Mucosa of descending colon (tissue), 3 donors: ENCODE results near the gene SLCO4C1. TPM values are rescaled to one million over a fixed set of nuclear protein-coding genes. Genes with fewer than 3 reads are reported as not detected.

Experiments
- ATAC-seq: fragments of 200-7000 bp; cut with Tn5 transposase; one replicate; pipeline ENCODE4 v1.9.1; 2020; ENCODE audit warnings: mild to moderate bottlenecking, moderate library complexity
- DNase-seq, 3 donors: peaks; one replicate each; pipeline ENCODE4 v3.0.0-alpha.2; 2020
- H3K36me3 ChIP-seq: fragments of 200-600 bp; one replicate; pipeline ENCODE4 v1.8.0; 2021; ENCODE audit warnings: low read depth, mild to moderate bottlenecking
- H3K4me1 ChIP-seq: fragments of 200-600 bp; one replicate; pipeline ENCODE4 v1.8.0; 2021; ENCODE audit warnings: low read depth, mild to moderate bottlenecking
- H3K4me3 ChIP-seq: fragments of 200-600 bp; one replicate; pipeline ENCODE4 v1.8.0; 2021; ENCODE audit warnings: mild to moderate bottlenecking
- H3K9me3 ChIP-seq: fragments of 200-600 bp; one replicate; pipeline ENCODE4 v1.8.0; 2021; ENCODE audit warnings: mild to moderate bottlenecking
- intact Hi-C, 2 donors: fragments of 100-400 bp; cut with DNase I in 1 of 2; cut with micrococcal nuclease in 1 of 2; formaldehyde crosslinking; loops; one replicate each; pipeline versions ENCODE4 v1.11.0 to v1.11.1; 2022; cut with DNase I, micrococcal nuclease
- total RNA-seq, 3 donors: library from RNA; stranded (reverse); fragmentation: NEBNext Ultra II Directional in 2 of 3; extraction: Animal tissue kit (Norgen Biotek cat#: 25700) in 2 of 3; gene quantifications; one replicate each; pipeline versions ENCODE4 v1.2.1 to v1.2.4, GENCODE V29; 2021 to 2023
- TF ChIP-seq, protein P1 (sequence below): fragments of 200-600 bp; IDR thresholded peaks from one replicate; pipeline ENCODE4 v1.8.0; 2022; ENCODE audit warnings: antibody characterized with exemption, mild to moderate bottlenecking
- donor health status: DM: no; HTN: no; CAD: no; lungs with moderate emphysema.
- donor health status: DM: no; HTN: no; CAD: no.
- donor health status: DM: no; HTN: yes; CAD: no.

Gene SLCO4C1
- total RNA-seq, 3 donors from 2014 or later = 2.5 to 3.6 (median 2.6) TPM

DNA sequence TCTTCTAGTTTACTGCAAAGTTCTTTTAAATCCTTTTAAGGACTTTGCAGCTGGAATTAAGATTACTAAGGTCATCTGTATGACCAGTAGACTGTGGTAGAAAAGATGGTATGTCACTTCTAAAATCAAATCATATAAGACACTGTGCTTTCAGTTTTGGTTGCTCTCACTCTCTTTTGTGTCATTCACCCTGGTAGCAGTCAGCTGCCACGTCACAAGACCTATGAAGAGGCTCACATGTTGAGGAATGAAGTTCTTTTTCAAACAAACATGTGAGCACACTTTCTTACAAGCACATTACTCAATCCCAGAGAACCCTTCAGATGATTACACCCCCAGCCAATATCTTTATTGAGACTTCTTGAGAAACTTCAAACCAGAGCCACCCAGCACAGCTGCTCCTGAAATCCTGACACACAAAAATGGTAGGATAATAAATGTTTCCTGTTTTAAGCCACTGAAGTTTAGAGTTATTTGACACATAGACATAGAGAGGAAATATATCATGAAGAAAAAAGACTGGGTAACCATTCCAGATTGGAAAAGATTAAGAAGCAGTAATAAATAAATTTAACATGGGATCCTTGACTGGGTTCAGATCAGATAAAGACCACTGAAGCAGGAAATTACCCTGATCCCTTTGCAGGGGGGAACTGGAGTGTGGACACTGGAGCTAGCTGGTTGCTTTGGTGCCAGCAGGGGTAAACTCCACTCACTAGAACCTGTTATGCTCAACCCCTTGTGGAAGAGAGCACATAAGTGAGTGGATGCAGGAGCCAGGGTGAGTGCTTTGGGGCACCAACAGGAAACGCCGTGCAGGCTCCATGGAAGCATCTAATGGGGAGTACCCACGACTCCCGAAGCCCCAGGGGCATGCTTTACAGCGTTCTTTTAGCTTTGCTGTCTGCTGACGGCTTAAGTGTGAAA, 64.1 kb downstream of the SLCO4C1 start:
- TF ChIP-seq, protein P1, sequence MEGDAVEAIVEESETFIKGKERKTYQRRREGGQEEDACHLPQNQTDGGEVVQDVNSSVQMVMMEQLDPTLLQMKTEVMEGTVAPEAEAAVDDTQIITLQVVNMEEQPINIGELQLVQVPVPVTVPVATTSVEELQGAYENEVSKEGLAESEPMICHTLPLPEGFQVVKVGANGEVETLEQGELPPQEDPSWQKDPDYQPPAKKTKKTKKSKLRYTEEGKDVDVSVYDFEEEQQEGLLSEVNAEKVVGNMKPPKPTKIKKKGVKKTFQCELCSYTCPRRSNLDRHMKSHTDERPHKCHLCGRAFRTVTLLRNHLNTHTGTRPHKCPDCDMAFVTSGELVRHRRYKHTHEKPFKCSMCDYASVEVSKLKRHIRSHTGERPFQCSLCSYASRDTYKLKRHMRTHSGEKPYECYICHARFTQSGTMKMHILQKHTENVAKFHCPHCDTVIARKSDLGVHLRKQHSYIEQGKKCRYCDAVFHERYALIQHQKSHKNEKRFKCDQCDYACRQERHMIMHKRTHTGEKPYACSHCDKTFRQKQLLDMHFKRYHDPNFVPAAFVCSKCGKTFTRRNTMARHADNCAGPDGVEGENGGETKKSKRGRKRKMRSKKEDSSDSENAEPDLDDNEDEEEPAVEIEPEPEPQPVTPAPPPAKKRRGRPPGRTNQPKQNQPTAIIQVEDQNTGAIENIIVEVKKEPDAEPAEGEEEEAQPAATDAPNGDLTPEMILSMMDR = no peak
- H3K4me3 ChIP-seq = no peak overlapping the region
- DNase-seq = no peak
- H3K36me3 ChIP-seq = no peaks in the 10 kb centered on the region
- no peak for ATAC-seq
- intact Hi-C loops = no loop called here
- H3K9me3 ChIP-seq = no peaks in the 10 kb centered on the region
- H3K4me1 ChIP-seq = no peaks in the 10 kb centered on the region

DNA sequence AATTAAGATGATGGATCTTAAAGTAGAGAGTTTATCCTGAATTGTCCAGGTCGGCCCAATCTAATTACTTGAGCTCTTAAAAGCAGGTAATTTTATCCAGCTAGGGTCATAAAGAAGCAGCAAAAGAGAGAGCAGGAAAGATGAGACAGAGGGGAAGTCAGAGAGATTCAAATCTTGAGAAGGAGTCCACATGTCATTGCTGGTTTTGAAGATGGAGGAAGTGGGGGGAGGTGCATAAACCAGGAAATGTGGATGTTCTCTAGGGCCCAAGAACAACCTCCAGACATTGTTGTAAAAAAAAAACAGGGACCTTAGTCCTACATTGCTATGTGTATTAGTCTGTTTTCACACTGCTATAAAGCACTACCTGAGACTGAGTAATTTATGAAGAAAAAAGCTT, 66.4 kb downstream of the SLCO4C1 start:
- ATAC-seq (peak; percentile 41), DNase-seq (no peak)
- TF ChIP-seq, protein P1 = no peak
- intact Hi-C loops = loop anchor here in 1 of 2 donors (10.0 kb wide), 1 partner anchor 285 kb away; no protein-coding TSS in a partner anchor
- H3K36me3 ChIP-seq = no peaks in the 10 kb centered on the region
- no peak overlapping the region for H3K4me3 ChIP-seq
- H3K4me1 ChIP-seq = no peaks in the 10 kb centered on the region
- no peaks in the 10 kb centered on the region for H3K9me3 ChIP-seq

DNA sequence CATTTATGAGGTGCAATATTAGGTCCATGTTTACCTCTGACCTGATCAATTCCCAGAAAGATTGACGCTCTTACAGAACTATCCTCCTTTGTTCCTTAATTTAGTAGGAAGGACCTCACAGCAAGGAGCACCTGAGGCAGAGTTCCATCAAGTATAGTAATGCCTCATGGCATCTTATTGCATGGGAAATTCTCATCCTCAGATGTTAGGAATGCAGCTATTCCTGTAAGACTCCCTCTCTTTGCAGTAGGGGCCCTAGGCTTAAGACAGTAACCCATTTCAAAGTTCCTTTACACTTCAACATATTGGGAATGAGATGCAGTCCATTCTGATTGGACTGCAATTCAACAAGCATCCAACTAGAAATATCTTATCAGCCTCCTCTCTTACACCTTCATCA, 69.8 kb downstream of the SLCO4C1 start:
- ATAC-seq (no peak), DNase-seq (no peak)
- Histone ChIP-seq H3K4me1 (no peaks in the 10 kb centered on the region), H3K36me3 (no peaks in the 10 kb centered on the region), H3K4me3 (no peak overlapping the region), H3K9me3 (peaks cover 6% of the 10 kb centered on the region)
- intact Hi-C loops = loop anchor here in 1 of 2 donors (10.0 kb wide), 1 partner anchor 282 kb away; no protein-coding TSS in a partner anchor
- TF ChIP-seq, protein P1 = no peak

DNA sequence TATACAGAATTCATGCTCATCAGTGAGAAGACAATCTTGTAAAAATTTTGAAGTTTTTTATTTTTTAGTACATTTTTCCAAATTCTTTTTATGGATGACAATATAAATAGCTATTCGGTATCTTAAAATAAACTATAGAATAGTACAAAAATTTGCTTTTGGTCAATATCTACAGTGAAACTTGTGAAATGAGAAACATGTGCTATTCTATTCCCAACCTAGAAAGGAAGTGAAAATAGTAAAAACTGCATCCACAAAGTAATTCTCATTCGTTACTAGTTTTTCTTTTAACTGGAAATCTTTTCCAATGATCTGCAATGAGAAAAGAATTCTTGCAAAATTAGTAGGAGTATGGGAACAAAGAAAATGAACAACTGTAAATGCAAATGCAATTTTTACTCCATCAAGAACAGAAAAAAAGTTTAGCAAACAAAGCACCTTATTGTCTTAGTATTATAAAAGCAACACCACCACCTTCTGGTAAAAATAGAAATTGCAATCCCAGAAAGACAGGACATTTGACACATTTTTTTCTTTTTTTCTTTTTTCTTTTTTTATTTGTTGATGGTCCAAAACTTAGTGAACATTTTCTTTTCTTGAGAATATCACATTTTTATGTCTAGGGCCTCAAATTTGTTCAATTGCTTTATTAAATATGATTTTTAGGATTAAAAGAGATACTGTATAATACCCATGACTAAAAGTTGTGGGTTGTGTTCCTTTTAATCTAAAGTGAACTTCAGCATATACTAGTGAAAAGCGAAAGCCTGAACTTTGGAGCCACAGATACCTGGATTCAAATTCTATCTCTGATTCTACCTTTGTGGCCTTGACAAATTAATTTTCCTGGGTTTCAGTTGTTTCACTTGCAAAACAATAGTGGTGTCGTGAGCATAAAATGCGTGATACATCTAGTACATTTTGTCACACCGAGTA, 72.3 kb downstream of the SLCO4C1 start:
- peak; percentile 43 for ATAC-seq
- Histone ChIP-seq H3K36me3 (no peaks in the 10 kb centered on the region), H3K4me1 (no peaks in the 10 kb centered on the region), H3K4me3 (no peak overlapping the region), H3K9me3 (peaks cover 6% of the 10 kb centered on the region)
- TF ChIP-seq, protein P1 = peak; percentile 49
- intact Hi-C loops = loop anchor here in 1 of 2 donors (10.0 kb wide), 1 partner anchor 279 kb away; no protein-coding TSS in a partner anchor
- peak in 1 of 3 donors; percentile 38 for DNase-seq

DNA sequence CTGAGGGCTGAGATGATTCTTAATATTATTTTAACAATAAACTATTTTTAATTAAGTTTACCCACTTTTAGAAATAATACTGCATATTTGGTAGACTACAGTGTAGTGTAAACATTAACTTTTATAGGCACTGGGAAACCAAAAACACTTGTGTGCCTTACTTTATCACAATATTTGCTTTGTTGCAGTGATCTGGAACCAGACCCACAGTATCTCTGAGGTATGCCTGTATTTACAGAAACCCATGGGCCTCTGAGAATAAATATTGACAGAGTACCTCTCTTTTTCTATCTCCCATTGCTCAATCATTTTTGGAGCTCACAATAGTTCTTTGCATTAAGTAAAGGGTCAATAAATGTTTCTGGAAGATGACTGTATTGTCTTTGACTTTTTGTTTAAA, 73.3 kb downstream of the SLCO4C1 start:
- TF ChIP-seq, protein P1 = no peak
- no peak for DNase-seq
- peaks cover 6% of the 10 kb centered on the region for H3K9me3 ChIP-seq
- H3K4me1 ChIP-seq = peaks cover 4% of the 10 kb centered on the region
- H3K4me3 ChIP-seq = no peak overlapping the region
- intact Hi-C loops = loop anchor here in 1 of 2 donors (10.0 kb wide), 1 partner anchor 278 kb away; no protein-coding TSS in a partner anchor
- no peaks in the 10 kb centered on the region for H3K36me3 ChIP-seq
- peak; percentile 78 for ATAC-seq
